ENCODE measurements around the gene MYO3B. TPM values are rescaled to one million over a fixed set of nuclear protein-coding genes. Genes with fewer than 3 reads are reported as not detected.

The MYO3B gene
- total and polyA plus RNA-seq, 3 donors from 2014 or later, result 1.4 to 3.5 (median 2.5) TPM

GRCh38 chr2:170675701-170676100, 497.8 kb downstream of the MYO3B start:
- intact Hi-C loops (cut with DNase I; ENCODE audit: low total_unique reads), result no loop called here
- Histone ChIP-seq H3K36me3 (ENCODE audit: low read depth, missing control alignments) (no peaks in the 10 kb centered on the region), H3K4me1 (no peaks in the 10 kb centered on the region), H3K4me3 (no peak overlapping the region), H3K9me3 (no peaks in the 10 kb centered on the region), H3K27me3 (no peaks in the 10 kb centered on the region), H3K27ac (no peak overlapping the region)
- 90% methylated on average over 6 of the region's 6 CpGs for WGBS, 2 donors
- no peak for DNase-seq
- no peak for TF ChIP-seq POLR2A (IDR thresholded peaks at IDR 0.05)
- TF ChIP-seq CTCF (IDR thresholded peaks at IDR 0.05), result no peak

- DNase-seq, result no peak
- Histone ChIP-seq H3K4me1 (no peaks in the 10 kb centered on the region), H3K27ac (no peak overlapping the region), H3K4me3 (no peak overlapping the region), H3K36me3 (ENCODE audit: low read depth, missing control alignments) (no peaks in the 10 kb centered on the region), H3K27me3 (no peaks in the 10 kb centered on the region), H3K9me3 (no peaks in the 10 kb centered on the region)
- no peak for TF ChIP-seq CTCF (IDR thresholded peaks at IDR 0.05)
- no peak for TF ChIP-seq POLR2A (IDR thresholded peaks at IDR 0.05)
- intact Hi-C loops (cut with DNase I; ENCODE audit: low total_unique reads), result no loop called here
- WGBS, 2 donors, result 72% methylated on average over 5 of the region's 5 CpGs
Observed at GRCh38 chr2:170679607-170680079, 501.7 kb downstream of the MYO3B start.

- DNase-seq, result no peak
- WGBS, 2 donors, result 58 to 64% methylated on average over 2 of the region's 2 CpGs
- Histone ChIP-seq H3K9me3 (no peaks in the 10 kb centered on the region), H3K27ac (no peak overlapping the region), H3K27me3 (no peaks in the 10 kb centered on the region), H3K4me3 (no peak overlapping the region), H3K36me3 (ENCODE audit: low read depth, missing control alignments) (no peaks in the 10 kb centered on the region), H3K4me1 (no peaks in the 10 kb centered on the region)
- intact Hi-C loops (cut with DNase I; ENCODE audit: low total_unique reads), result no loop called here
- no peak for TF ChIP-seq CTCF (IDR thresholded peaks at IDR 0.05)
Observed at GRCh38 chr2:170680172-170680941, 502.4 kb downstream of the MYO3B start.

- Histone ChIP-seq H3K27me3 (no peaks in the 10 kb centered on the region), H3K4me3 (no peak overlapping the region), H3K27ac (no peak overlapping the region), H3K36me3 (ENCODE audit: low read depth, missing control alignments) (no peaks in the 10 kb centered on the region), H3K4me1 (no peaks in the 10 kb centered on the region), H3K9me3 (no peaks in the 10 kb centered on the region)
- no peak for DNase-seq
- intact Hi-C loops (cut with DNase I; ENCODE audit: low total_unique reads), result no loop called here
- 64 to 74% methylated on average over 1 of the region's 1 CpG for WGBS, 2 donors
- no peak for TF ChIP-seq CTCF (IDR thresholded peaks at IDR 0.05)
- no peak for TF ChIP-seq POLR2A (IDR thresholded peaks at IDR 0.05)
Observed at GRCh38 chr2:170681311-170681710, 503.4 kb downstream of the MYO3B start.

GRCh38 chr2:170685591-170685990, 507.6 kb downstream of the MYO3B start:
- no peaks in the 10 kb centered on the region for H3K36me3 ChIP-seq (ENCODE audit: low read depth, missing control alignments)
- no peaks in the 10 kb centered on the region for H3K4me1 ChIP-seq
- intact Hi-C loops (cut with DNase I; ENCODE audit: low total_unique reads), result no loop called here
- WGBS, 2 donors, result 55 to 67% methylated on average over 4 of the region's 4 CpGs
- DNase-seq, result no peak
- no peak for TF ChIP-seq POLR2A (IDR thresholded peaks at IDR 0.05)
- TF ChIP-seq CTCF (IDR thresholded peaks at IDR 0.05), result no peak
- H3K27ac ChIP-seq, result no peak overlapping the region
- no peaks in the 10 kb centered on the region for H3K9me3 ChIP-seq
- H3K4me3 ChIP-seq, result no peak overlapping the region
- H3K27me3 ChIP-seq, result no peaks in the 10 kb centered on the region
